ENCODE results near the gene TRIO.

- TF ChIP-seq CTCF (IDR thresholded peaks at IDR 0.05; ENCODE audit: poor library complexity): no peak
- TF ChIP-seq EZH2 (IDR thresholded peaks at IDR 0.05; ENCODE audit: borderline replicate concordance): no peak
- no peak for TF ChIP-seq EZH2phosphoT487 (IDR thresholded peaks at IDR 0.05; ENCODE audit: low read depth, severe bottlenecking, unreplicated experiment)
Measured at GRCh38 chr5:14464096-14464495, 321.0 kb downstream of the TRIO start.
